ENCODE measurements around the gene FAM3B. TPM values are rescaled to one million over a fixed set of nuclear protein-coding genes. Genes with fewer than 3 reads are reported as not detected.
A peak's percentile ranks its signal among the peaks of the same experiment; 100 is the strongest.

FAM3B gene
- total and polyA plus RNA-seq, 2 experiments from 2014 or later, result not detected

DNA sequence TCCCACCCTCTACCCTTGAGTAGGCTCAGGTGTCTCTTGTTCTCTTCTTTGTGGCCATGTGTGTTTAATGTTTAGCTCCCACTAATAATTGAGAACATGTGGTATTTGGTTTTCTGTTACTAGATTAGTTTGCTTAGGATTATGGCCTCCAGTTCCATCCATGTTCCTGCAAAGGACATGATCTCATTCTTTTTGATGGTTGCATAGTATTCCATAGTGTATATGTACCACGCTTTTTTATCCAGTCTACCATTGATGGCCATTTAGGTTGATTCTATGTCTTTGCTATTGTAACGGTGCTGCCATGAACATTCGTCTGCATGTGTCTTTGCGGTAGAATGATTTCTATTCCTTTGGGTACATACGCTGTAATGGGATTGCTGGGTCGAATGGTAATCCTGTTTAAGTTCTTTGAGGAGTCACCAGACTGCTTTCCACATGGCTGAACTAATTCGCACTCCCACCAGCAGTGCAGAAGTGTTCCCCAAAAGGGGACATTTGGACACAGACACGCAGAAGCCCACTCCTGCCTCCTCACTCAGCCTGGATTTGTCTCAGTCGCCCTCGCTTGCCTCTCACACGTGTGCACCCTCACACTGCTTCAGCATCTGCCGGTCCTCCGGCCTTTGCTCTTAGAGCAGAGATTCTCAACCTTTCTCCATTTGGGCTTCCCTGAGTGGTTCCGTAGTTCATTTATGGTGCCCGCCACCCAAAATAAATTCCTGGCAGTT is 48.9 kb downstream of the FAM3B start:
- Histone ChIP-seq H3K36me3 (no peaks in the 10 kb centered on the region), H3K27me3 (peaks cover 14% of the 10 kb centered on the region), H3K4me3 (no peak overlapping the region), H3K27ac (no peak overlapping the region), H3K9me3 (ENCODE audit: low read depth) (no peaks in the 10 kb centered on the region), H3K4me1 (ENCODE audit: low read depth) (no peaks in the 10 kb centered on the region)
- TF ChIP-seq, protein P1, sequence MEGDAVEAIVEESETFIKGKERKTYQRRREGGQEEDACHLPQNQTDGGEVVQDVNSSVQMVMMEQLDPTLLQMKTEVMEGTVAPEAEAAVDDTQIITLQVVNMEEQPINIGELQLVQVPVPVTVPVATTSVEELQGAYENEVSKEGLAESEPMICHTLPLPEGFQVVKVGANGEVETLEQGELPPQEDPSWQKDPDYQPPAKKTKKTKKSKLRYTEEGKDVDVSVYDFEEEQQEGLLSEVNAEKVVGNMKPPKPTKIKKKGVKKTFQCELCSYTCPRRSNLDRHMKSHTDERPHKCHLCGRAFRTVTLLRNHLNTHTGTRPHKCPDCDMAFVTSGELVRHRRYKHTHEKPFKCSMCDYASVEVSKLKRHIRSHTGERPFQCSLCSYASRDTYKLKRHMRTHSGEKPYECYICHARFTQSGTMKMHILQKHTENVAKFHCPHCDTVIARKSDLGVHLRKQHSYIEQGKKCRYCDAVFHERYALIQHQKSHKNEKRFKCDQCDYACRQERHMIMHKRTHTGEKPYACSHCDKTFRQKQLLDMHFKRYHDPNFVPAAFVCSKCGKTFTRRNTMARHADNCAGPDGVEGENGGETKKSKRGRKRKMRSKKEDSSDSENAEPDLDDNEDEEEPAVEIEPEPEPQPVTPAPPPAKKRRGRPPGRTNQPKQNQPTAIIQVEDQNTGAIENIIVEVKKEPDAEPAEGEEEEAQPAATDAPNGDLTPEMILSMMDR (IDR thresholded peaks at IDR 0.05; ENCODE audit: low read depth, low read length), result no peak
- no peak for DNase-seq (ENCODE audit: low read depth in 1 of 2, low spot score in 1 of 2)

GRCh38 chr21:41366522-41367151 is 50.0 kb downstream of the FAM3B start:
- Histone ChIP-seq H3K36me3 (no peaks in the 10 kb centered on the region), H3K27me3 (peaks cover 14% of the 10 kb centered on the region), H3K4me3 (no peak overlapping the region), H3K9me3 (ENCODE audit: low read depth) (no peaks in the 10 kb centered on the region), H3K27ac (no peak overlapping the region), H3K4me1 (ENCODE audit: low read depth) (no peaks in the 10 kb centered on the region)
- TF ChIP-seq, protein P1 (IDR thresholded peaks at IDR 0.05; ENCODE audit: low read depth, low read length), result no peak
- DNase-seq (ENCODE audit: low read depth in 1 of 2, low spot score in 1 of 2), result peak in 1 of 2 donors; percentile 94

GRCh38 chr21:41367301-41367944 is 50.8 kb downstream of the FAM3B start:
- Histone ChIP-seq H3K27ac (no peak overlapping the region), H3K4me3 (no peak overlapping the region), H3K9me3 (ENCODE audit: low read depth) (no peaks in the 10 kb centered on the region), H3K36me3 (no peaks in the 10 kb centered on the region), H3K4me1 (ENCODE audit: low read depth) (no peaks in the 10 kb centered on the region), H3K27me3 (peaks cover 14% of the 10 kb centered on the region)
- TF ChIP-seq, protein P1 (IDR thresholded peaks at IDR 0.05; ENCODE audit: low read depth, low read length), result no peak
- peak in 1 of 2 donors; percentile 29 for DNase-seq (ENCODE audit: low read depth in 1 of 2, low spot score in 1 of 2)

GRCh38 chr21:41367945-41368734 is 51.5 kb downstream of the FAM3B start:
- H3K36me3 ChIP-seq, result no peaks in the 10 kb centered on the region
- DNase-seq (ENCODE audit: low read depth in 1 of 2, low spot score in 1 of 2), result no peak
- H3K4me3 ChIP-seq, result no peak overlapping the region
- H3K4me1 ChIP-seq (ENCODE audit: low read depth), result no peaks in the 10 kb centered on the region
- H3K9me3 ChIP-seq (ENCODE audit: low read depth), result no peaks in the 10 kb centered on the region
- TF ChIP-seq, protein P1 (IDR thresholded peaks at IDR 0.05; ENCODE audit: low read depth, low read length), result no peak
- H3K27ac ChIP-seq, result no peak overlapping the region
- H3K27me3 ChIP-seq, result peaks cover 14% of the 10 kb centered on the region

GRCh38 chr21:41368735-41369104 is 52.1 kb downstream of the FAM3B start:
- Histone ChIP-seq H3K36me3 (no peaks in the 10 kb centered on the region), H3K9me3 (ENCODE audit: low read depth) (no peaks in the 10 kb centered on the region), H3K27me3 (peaks cover 14% of the 10 kb centered on the region), H3K4me3 (no peak overlapping the region), H3K4me1 (ENCODE audit: low read depth) (no peaks in the 10 kb centered on the region), H3K27ac (no peak overlapping the region)
- DNase-seq (ENCODE audit: low read depth in 1 of 2, low spot score in 1 of 2), result no peak
- TF ChIP-seq, protein P1 (IDR thresholded peaks at IDR 0.05; ENCODE audit: low read depth, low read length), result no peak

Data from cardiac muscle cell (in vitro differentiated cells and primary cell).